WTC11 (cell line): ENCODE results near the gene MLPH. TPM values are rescaled to one million over a fixed set of nuclear protein-coding genes. Genes with fewer than 3 reads are reported as not detected.

Experiments used
- ATAC-seq: fragments of 200-7000 bp; cut with Tn5 transposase; 2 replicates; pipeline ENCODE4 v1.10.0; 2021; ENCODE audit warnings: mild to moderate bottlenecking, moderate library complexity
- CTCF ChIA-PET: fragments of 300-600 bp; sonication (Branson Sonifier 250); formaldehyde crosslinking; loops from one replicate; lab custom pipeline; 2021; ENCODE audit warnings: antibody characterized with exemption; lab: Charles Lee
- POLR2A ChIA-PET: fragments of 350-600 bp; sonication (Branson Sonifier 250); formaldehyde crosslinking; loops from one replicate; lab custom pipeline; 2021; ENCODE audit warnings: antibody characterized with exemption; lab: Charles Lee
- DNase-seq: peaks from one replicate; pipeline ENCODE4 v3.0.0; 2021; ENCODE audit warnings: low spot score
- H3K27ac Mint-ChIP-seq: 2 replicates; pipeline ENCODE4 v1.8.0; 2021; ENCODE audit warnings: mixed read lengths
- H3K27me3 Mint-ChIP-seq: 2 replicates; pipeline ENCODE4 v1.8.0; 2021; ENCODE audit warnings: low read depth, mild to moderate bottlenecking, moderate library complexity, mixed read lengths
- H3K36me3 Mint-ChIP-seq: 2 replicates; pipeline ENCODE4 v1.8.0; 2021; ENCODE audit warnings: mixed read lengths
- H3K4me1 Mint-ChIP-seq: 2 replicates; pipeline ENCODE4 v1.8.0; 2022; ENCODE audit warnings: mixed read lengths
- H3K4me3 Mint-ChIP-seq: 2 replicates; pipeline ENCODE4 v1.8.0; 2021; ENCODE audit warnings: mild to moderate bottlenecking, moderate library complexity, mixed read lengths
- H3K9me3 Mint-ChIP-seq: 2 replicates; pipeline ENCODE4 v1.8.0; 2021; ENCODE audit warnings: mixed read lengths
- ATF1 ChIP-seq: sonication (generic); formaldehyde crosslinking; IDR thresholded peaks from 2 replicates; pipeline ENCODE4 v1.8.1; 2023; ENCODE audit warnings: mild to moderate bottlenecking, moderate library complexity, missing genetic modification reagents
- ATF2 ChIP-seq: sonication (generic); formaldehyde crosslinking; IDR thresholded peaks from 2 replicates; pipeline ENCODE4 v1.8.1; 2022; ENCODE audit warnings: low read depth, missing genetic modification reagents, borderline replicate concordance
- CREM ChIP-seq: sonication (generic); formaldehyde crosslinking; IDR thresholded peaks from 2 replicates; pipeline ENCODE4 v1.8.1; 2022; ENCODE audit warnings: mild to moderate bottlenecking, missing genetic modification reagents, moderate library complexity
- CTCF ChIP-seq: fragments of 200-600 bp; IDR thresholded peaks from 2 replicates; pipeline ENCODE4 v1.8.0; 2022; ENCODE audit warnings: antibody characterized with exemption
- FOXK1 ChIP-seq: sonication (generic); formaldehyde crosslinking; IDR thresholded peaks from 2 replicates; pipeline ENCODE4 v1.8.0; 2022; ENCODE audit warnings: mild to moderate bottlenecking, moderate library complexity, missing genetic modification reagents
- GABPB1 ChIP-seq: sonication (generic); formaldehyde crosslinking; IDR thresholded peaks from 2 replicates; pipeline ENCODE4 v1.8.1; 2023; ENCODE audit warnings: mild to moderate bottlenecking, missing genetic modification reagents
- HMGA2 ChIP-seq: fragments of 250-450 bp; sonication (Bioruptor Pico); IDR thresholded peaks from 2 replicates; pipeline ENCODE4 v1.4.0; 2021; ENCODE audit warnings: mild to moderate bottlenecking, moderate library complexity
- IRF2 ChIP-seq: sonication (generic); formaldehyde crosslinking; IDR thresholded peaks from 2 replicates; pipeline ENCODE4 v1.8.0; 2022; ENCODE audit warnings: low read depth, missing genetic modification reagents, borderline replicate concordance
- MYBL2 ChIP-seq: sonication (generic); formaldehyde crosslinking; IDR thresholded peaks from 2 replicates; pipeline ENCODE4 v1.8.1; 2023; ENCODE audit warnings: mild to moderate bottlenecking, moderate library complexity, missing genetic modification reagents
- NFYB ChIP-seq: sonication (generic); formaldehyde crosslinking; conservative IDR thresholded peaks from 2 replicates; pipeline ENCODE4 v1.8.0; 2022; ENCODE audit warnings: low read depth, missing genetic modification reagents
- PRDM15 ChIP-seq: sonication (generic); formaldehyde crosslinking; IDR thresholded peaks from 2 replicates; pipeline ENCODE4 v1.8.0; 2022; ENCODE audit warnings: missing genetic modification reagents
- PRRX2 ChIP-seq: fragments of 250-450 bp; sonication (Bioruptor Pico); IDR thresholded peaks from 2 replicates; pipeline ENCODE4 v1.8.0; 2021; ENCODE audit warnings: mild to moderate bottlenecking
- USF2 ChIP-seq: sonication (generic); formaldehyde crosslinking; IDR thresholded peaks from 2 replicates; pipeline ENCODE4 v1.8.1; 2023; ENCODE audit warnings: mild to moderate bottlenecking, missing genetic modification reagents, moderate library complexity
- ZNF281 ChIP-seq: sonication (generic); formaldehyde crosslinking; IDR thresholded peaks from 2 replicates; pipeline ENCODE4 v1.8.0; 2023; ENCODE audit warnings: mild to moderate bottlenecking, missing genetic modification reagents
- ZNF317 ChIP-seq: sonication (generic); formaldehyde crosslinking; IDR thresholded peaks from 2 replicates; pipeline ENCODE4 v1.8.1; 2023; ENCODE audit warnings: low read depth, mild to moderate bottlenecking, moderate library complexity, missing genetic modification reagents, borderline replicate concordance
- ZNF425 ChIP-seq: fragments of 250-450 bp; sonication (Bioruptor Pico); conservative IDR thresholded peaks from 2 replicates; pipeline ENCODE4 v1.9.0; 2021; ENCODE audit warnings: mild to moderate bottlenecking
- ZNF532 ChIP-seq: fragments of 250-450 bp; sonication (Bioruptor Pico); IDR thresholded peaks from 2 replicates; pipeline ENCODE4 v1.9.0; 2021; ENCODE audit warnings: mild to moderate bottlenecking, borderline replicate concordance
- total RNA-seq: library from RNA; stranded (reverse); gene quantifications from 3 replicates; pipeline ENCODE4 v1.2.3, GENCODE V29; 2021

MLPH gene
- total RNA-seq, 1 experiment from 2014 or later = 10.3 TPM

- H3K9me3 Mint-ChIP-seq = no peaks in the 10 kb centered on the region
- peaks cover 6% of the 10 kb centered on the region for H3K27me3 Mint-ChIP-seq
- no peaks in the 10 kb centered on the region; the same call in 1 of the 2 replicates for H3K36me3 Mint-ChIP-seq
- POLR2A ChIA-PET = interaction anchor here (0.7 kb wide), 1 partner anchor 436 kb away, joined by 3 read pairs; no protein-coding TSS in a partner anchor
- DNase-seq = no peak
- no peak for ATAC-seq
- H3K4me1 Mint-ChIP-seq = peaks cover 20% of the 10 kb centered on the region
- no peak overlapping the region for H3K27ac Mint-ChIP-seq
- CTCF ChIA-PET = interaction anchor here (1.2 to 2.0 kb wide), 3 partner anchors 21 to 112 kb away, joined by 5 to 22 read pairs (median 5); no protein-coding TSS in a partner anchor
- no peak overlapping the region for H3K4me3 Mint-ChIP-seq
- TF ChIP-seq ATF1 (CRISPR knock-in tag) (no peak), HMGA2 (CRISPR knock-in tag) (no peak), FOXK1 (no peak), MYBL2 (no peak), ZNF532 (CRISPR knock-in tag) (no peak), CREM (no peak), ATF2 (CRISPR knock-in tag) (no peak), ZNF281 (CRISPR knock-in tag) (no peak), CTCF (no peak), NFYB (no peak), ZNF317 (CRISPR knock-in tag) (no peak), PRRX2 (CRISPR knock-in tag) (no peak), USF2 (CRISPR knock-in tag) (no peak), IRF2 (no peak), ZNF425 (CRISPR knock-in tag) (no peak), GABPB1 (CRISPR knock-in tag) (no peak), PRDM15 (CRISPR knock-in tag) (no peak)
Observed at GRCh38 chr2:237533668-237534161, 46.7 kb downstream of the MLPH start.
